Neutrophil (primary cell): ENCODE measurements around the gene CCL27.

Experiments used
- H3K27ac ChIP-seq: fragments of 200-600 bp; sonication (generic); 2 replicates; pipeline ENCODE4 v1.5.1; 2016; ENCODE audit warnings: mild to moderate bottlenecking, moderate library complexity
- H3K27me3 ChIP-seq: fragments of 200-600 bp; sonication (generic); 2 replicates; pipeline ENCODE4 v1.6.0; 2016; ENCODE audit warnings: mild to moderate bottlenecking
- H3K36me3 ChIP-seq: fragments of 200-600 bp; sonication (generic); 2 replicates; pipeline ENCODE4 v1.5.1; 2017
- H3K4me1 ChIP-seq, 2 experiments: fragments of 200-600 bp in 1 of 2; sonication (generic) in 1 of 2; 1 replicate in 1 of 2; 2 replicates in 1 of 2; pipeline versions ENCODE4 v1.5.1 to v1.6.1; 2013 to 2016; ENCODE audit warnings: low read depth in 1 of 2, low read length in 1 of 2, mild to moderate bottlenecking in 1 of 2, moderate library complexity in 1 of 2; ENCODE audit not compliant: control insufficient read depth in 1 of 2, insufficient read depth in 1 of 2
- H3K4me3 ChIP-seq, 2 experiments: fragments of 200-600 bp in 1 of 2; sonication (generic) in 1 of 2; 1 replicate in 1 of 2; 2 replicates in 1 of 2; pipeline ENCODE4 v1.5.1; 2013 to 2016; ENCODE audit warnings: low read depth in 1 of 2, low read length in 1 of 2, mild to moderate bottlenecking in 1 of 2, moderate library complexity in 1 of 2
- H3K9me3 ChIP-seq: fragments of 200-600 bp; sonication (generic); 2 replicates; pipeline ENCODE4 v1.5.1; 2016
- CTCF ChIP-seq: fragments of 200-600 bp; sonication (generic); IDR thresholded peaks from 2 replicates; pipeline ENCODE4 v1.5.1; 2016; ENCODE audit warnings: antibody characterized with exemption

Gene CCL27

GRCh38 chr9:34625186-34625486 is 37.3 kb downstream of the CCL27 start:
- H3K4me3 ChIP-seq, result no peak overlapping the region
- H3K36me3 ChIP-seq, result no peaks in the 10 kb centered on the region
- peaks cover 94% of the 10 kb centered on the region for H3K27me3 ChIP-seq
- TF ChIP-seq CTCF, result no peak
- H3K4me1 ChIP-seq, result peaks cover 15 to 21% of the 10 kb centered on the region in 2 experiments
- no peaks in the 10 kb centered on the region for H3K9me3 ChIP-seq
- H3K27ac ChIP-seq, result no peak overlapping the region

- no peak overlapping the region for H3K4me3 ChIP-seq
- no peak overlapping the region for H3K27ac ChIP-seq
- no peaks in the 10 kb centered on the region for H3K9me3 ChIP-seq
- TF ChIP-seq CTCF, result no peak
- H3K4me1 ChIP-seq, result peaks cover 20 to 24% of the 10 kb centered on the region in 2 experiments
- H3K27me3 ChIP-seq, result peaks cover 89% of the 10 kb centered on the region
- no peaks in the 10 kb centered on the region for H3K36me3 ChIP-seq
Measured at GRCh38 chr9:34624475-34625185, 37.8 kb downstream of the CCL27 start.

- peaks cover 3% of the 10 kb centered on the region for H3K36me3 ChIP-seq
- peaks cover 78% of the 10 kb centered on the region for H3K27me3 ChIP-seq
- no peak overlapping the region for H3K27ac ChIP-seq
- TF ChIP-seq CTCF, result no peak
- no peaks in the 10 kb centered on the region for H3K9me3 ChIP-seq
- peaks cover 23 to 24% of the 10 kb centered on the region in 2 experiments for H3K4me1 ChIP-seq
- no peak overlapping the region for H3K4me3 ChIP-seq
Measured at GRCh38 chr9:34623374-34624235, 38.9 kb downstream of the CCL27 start.

- Histone ChIP-seq H3K36me3 (peaks cover 35% of the 10 kb centered on the region), H3K27ac (peak within 1 kb of the TSS; percentile 63), H3K4me3 (peak within 1 kb of the TSS; percentile 77 to 91), H3K9me3 (no peaks in the 10 kb centered on the region), H3K4me1 (peaks cover 20 to 22% of the 10 kb centered on the region in 2 experiments), H3K27me3 (peaks cover 46% of the 10 kb centered on the region)
- no peak for TF ChIP-seq CTCF
Measured at GRCh38 chr9:34620061-34620994, 42.1 kb downstream of the CCL27 start, which contains the start of gene DCTN3. Gene DCTN3 (minus strand): TSS chr9:34620495. CDS start chr9:34620464, 31 bp downstream.

GRCh38 chr9:34615132-34615531 is 47.3 kb downstream of the CCL27 start:
- Histone ChIP-seq H3K27ac (no peak overlapping the region), H3K9me3 (no peaks in the 10 kb centered on the region), H3K4me1 (peaks cover 29 to 34% of the 10 kb centered on the region in 2 experiments), H3K27me3 (no peaks in the 10 kb centered on the region), H3K36me3 (peaks cover 54% of the 10 kb centered on the region), H3K4me3 (no peak overlapping the region)
- no peak for TF ChIP-seq CTCF
